ENCODE results near the gene HAVCR1.
A peak's percentile ranks its signal among the peaks of the same experiment; 100 is the strongest.
"Not testable (repeated sequence)": the region's sequence is repeated elsewhere in the genome, so short reads cannot be mapped to it uniquely, and the experiment has no call there.

The HAVCR1 gene

DNA sequence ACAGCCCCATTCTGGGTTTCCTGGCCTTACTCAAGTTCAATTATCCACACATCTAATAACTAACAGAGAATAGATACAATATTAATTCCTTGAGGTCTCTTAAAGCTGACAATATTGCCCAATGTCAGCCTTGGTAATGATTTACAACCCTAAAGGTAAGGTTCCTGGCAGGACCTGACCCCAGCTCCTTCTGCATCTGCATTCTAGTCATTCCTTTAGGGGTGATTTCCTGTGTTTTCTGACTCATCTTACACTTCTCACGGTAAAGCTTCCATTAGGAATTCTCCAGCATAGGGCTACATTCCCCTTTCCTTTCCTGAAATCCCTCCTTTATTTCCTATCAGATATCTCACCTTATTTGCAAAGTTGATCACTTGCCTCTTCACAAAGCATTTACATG is 9.3 kb downstream of the HAVCR1 start:
- no peak for DNase-seq (ENCODE audit: low read depth in 2 of 2)

DNA sequence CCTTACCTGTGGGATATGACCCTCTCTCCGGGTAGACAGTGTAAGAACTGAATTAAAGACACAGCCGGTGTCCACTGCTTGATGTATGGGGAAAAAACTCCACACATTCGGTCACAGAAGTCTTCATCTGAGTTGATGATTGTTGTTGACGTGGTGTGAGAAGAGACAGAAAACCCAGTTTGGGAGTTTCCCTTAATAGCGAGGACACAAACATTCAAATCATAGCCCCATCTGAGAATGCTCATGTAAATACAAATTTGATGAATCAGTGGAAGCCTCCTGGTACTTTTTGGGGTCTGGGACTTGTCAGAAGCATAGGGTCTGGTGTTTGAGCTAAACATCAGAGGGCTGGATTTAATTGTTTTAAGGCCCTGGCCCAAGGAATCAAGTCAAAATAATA is 11.0 kb downstream of the HAVCR1 start:
- no peak for DNase-seq (ENCODE audit: low read depth in 2 of 2)

DNA sequence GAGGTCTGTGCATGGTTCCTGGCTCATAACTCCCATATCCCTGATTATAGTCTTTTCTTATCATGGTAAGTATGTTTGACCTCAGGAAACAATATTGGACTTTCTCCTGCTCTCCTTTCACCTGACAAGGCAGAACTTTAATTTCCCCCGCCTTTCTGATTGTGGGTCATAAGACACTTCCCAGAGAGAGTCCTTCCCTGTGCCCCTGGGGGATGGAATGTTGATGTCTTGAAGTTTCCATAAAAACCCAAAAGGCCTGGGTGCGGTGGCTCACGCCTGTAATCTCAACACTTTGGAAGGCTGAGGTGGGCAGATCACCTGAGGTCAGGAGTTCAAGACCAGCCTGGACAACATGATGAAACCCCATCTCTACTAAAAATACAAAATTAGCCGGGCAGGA is 11.9 kb downstream of the HAVCR1 start:
- DNase-seq (ENCODE audit: low read depth in 2 of 2) = not testable (repeated sequence)

GRCh38 chr5:157046041-157046440 is 12.9 kb downstream of the HAVCR1 start:
- no peak for DNase-seq (ENCODE audit: low read depth in 2 of 2)

- no peak for DNase-seq (ENCODE audit: low read depth in 2 of 2)
Observed at GRCh38 chr5:157045601-157046000, 13.3 kb downstream of the HAVCR1 start.

- no peak for DNase-seq (ENCODE audit: low read depth in 2 of 2)
Observed at GRCh38 chr5:157038568-157039187, 20.2 kb downstream of the HAVCR1 start.

DNA sequence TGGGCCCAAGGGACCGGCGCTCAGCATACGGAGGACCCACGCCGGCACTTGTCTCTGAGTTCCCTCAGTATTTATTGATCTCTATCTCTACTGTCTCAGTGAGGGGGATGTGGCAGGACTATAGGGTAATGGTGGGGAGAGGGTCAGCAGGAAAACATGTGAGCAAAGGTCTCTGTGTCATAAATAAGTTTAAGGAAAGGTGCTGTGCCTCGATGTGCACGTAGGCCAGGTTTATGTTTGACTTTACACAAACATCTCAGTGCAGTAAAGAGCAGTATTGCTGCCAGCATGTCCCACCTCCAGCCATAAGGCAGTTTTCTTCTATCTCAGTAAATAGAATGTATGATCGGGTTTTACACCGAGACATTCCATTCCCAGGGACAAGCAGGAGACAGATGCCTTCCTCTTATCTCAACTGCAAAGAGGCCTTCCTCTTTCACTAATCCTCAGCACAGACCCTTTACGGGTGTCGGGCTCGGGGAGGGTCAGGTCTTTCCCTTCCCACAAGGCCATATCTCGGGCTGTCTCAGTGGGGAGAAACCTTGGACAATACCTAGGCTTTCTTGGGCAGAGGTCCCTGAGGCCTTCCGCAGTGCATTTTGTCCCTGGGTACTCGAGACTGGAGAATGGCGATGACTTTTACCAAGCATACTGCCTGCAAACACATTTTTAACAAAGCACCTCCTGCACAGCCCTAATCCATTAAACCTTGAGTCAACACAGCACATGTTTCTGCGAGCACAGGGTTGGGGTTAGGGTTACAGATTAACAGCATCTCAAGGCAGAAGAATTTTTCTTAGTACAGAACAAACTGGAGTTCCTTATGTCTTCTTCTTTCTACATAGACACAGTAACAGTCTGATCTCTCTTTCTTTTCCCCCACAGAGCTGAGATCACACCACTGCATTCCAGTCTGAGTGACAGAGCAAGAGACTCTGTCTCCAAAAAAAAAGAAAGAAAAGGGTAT is 24.5 kb downstream of the HAVCR1 start:
- not testable (repeated sequence) for DNase-seq (ENCODE audit: low read depth in 2 of 2)

GRCh38 chr5:157033071-157033583 is 25.8 kb downstream of the HAVCR1 start:
- no peak for DNase-seq (ENCODE audit: low read depth in 2 of 2)

- no peak for DNase-seq (ENCODE audit: low read depth in 2 of 2)
Observed at GRCh38 chr5:157030692-157031091, 28.2 kb downstream of the HAVCR1 start.

- DNase-seq (ENCODE audit: low read depth in 2 of 2) = no peak
Observed at GRCh38 chr5:157029457-157029856, 29.5 kb downstream of the HAVCR1 start.

DNA sequence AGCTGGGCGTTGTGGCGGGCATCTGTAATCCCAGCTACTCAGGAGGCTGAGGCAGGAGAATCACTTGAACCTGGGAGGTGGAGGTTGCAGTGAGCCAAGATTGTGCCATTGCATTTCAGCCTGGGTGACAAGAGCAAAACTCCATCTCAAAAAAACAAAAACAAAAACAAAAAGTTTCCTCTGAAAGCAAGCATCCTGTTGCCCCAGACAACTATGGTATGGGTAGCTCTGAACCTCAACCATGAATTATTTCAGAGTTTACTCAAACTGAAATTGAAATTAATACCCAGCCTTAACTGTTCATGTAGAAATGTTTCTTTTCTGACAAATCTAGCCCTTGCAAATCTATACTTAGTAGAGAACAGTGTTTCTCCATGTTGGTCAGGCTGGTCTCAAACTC is 31.3 kb downstream of the HAVCR1 start:
- not testable (repeated sequence) for DNase-seq (ENCODE audit: low read depth in 2 of 2)

- DNase-seq (ENCODE audit: low read depth in 2 of 2) = no peak
Observed at GRCh38 chr5:157026789-157027424, 32.0 kb downstream of the HAVCR1 start.

DNA sequence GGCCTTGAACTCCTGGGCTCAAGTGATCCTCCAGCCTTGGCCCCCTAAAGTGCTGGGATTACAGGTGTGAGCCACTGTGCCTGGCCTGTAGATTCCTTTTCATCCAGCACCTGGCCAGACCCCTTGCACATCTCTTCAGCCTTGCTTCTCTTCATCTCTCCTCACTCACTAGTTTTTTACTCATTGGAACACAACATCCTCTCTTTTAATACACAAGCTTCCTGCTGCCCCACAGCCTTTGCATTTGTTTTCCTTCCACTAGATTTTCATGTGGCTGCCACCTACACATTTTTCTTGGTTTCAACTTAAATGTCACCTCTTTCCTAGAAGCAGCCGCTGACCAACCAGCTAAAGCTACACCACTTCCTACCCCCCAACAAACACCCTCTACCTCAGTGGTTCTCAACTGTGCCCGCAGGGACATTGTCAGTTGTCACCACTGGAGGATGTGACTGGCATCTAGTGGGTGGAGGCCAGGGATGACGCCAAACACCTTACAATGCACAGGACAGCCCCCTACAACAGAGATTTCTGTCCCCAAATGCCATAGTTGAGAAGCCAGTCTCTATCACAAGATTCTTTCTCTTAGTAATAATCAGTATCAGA is 33.7 kb downstream of the HAVCR1 start:
- DNase-seq (ENCODE audit: low read depth in 2 of 2) = peak in 1 of 2 donors; percentile 6

DNA sequence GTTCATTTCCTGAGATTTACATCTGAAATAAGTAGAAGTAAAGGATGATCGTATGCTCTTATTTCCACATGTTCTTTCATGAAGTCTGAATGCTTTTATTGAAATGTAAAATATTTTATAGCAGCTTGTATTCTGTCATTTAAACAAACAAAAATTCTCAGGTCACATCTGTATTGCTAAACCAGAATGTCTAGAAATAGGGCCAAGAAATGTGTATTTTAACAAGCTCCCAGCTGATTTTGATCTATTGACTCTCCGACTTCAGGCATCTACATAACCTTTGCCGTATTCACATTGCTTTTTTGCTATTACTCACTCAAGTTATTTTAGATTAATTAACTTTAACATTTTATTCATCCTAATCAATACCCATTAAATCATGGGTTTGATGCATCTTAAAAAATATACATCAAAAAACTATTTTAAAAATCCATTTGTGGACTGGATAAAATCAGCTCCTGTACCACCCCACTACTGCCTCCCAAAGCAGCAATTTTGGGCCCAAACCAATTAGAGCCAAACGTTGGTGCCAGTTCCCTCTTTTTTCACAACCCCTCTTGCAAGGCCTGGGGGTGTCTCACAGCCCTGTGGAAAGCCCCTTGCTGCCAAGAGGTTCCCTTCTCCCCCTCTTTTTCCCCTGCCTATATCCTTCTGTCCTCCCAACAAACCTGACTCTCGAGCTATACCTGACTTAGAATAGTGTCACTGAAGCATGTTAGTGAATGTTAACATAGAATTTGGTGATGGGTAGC is 34.5 kb downstream of the HAVCR1 start:
- DNase-seq (ENCODE audit: low read depth in 2 of 2) = no peak

GRCh38 chr5:157022024-157022423 is 36.9 kb downstream of the HAVCR1 start:
- DNase-seq (ENCODE audit: low read depth in 2 of 2) = no peak

GRCh38 chr5:157020511-157021222 is 38.2 kb downstream of the HAVCR1 start:
- no peak for DNase-seq (ENCODE audit: low read depth in 2 of 2)

GRCh38 chr5:157020002-157020401 is 38.9 kb downstream of the HAVCR1 start:
- no peak for DNase-seq (ENCODE audit: low read depth in 2 of 2)

DNA sequence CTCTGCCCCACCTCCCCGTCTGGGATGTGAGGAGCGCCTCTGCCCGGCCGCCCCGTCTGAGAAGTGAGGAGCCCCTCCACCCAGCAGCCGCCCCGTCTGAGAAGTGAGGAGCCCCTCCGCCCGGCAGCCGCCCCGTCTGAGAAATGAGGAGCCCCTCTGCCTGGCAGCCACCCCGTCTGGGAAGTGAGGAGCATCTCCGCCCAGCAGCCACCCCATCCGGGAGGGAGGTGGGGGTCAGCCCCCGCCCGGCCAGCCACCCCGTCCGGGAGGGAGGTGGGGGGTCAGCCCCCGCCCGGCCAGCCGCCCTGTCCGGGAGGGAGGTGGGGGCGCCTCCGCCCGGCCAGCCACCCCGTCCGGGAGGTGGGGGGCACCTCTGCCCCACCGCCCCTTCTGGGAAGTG is 44.8 kb downstream of the HAVCR1 start:
- DNase-seq (ENCODE audit: low read depth in 2 of 2) = not testable (repeated sequence)

GRCh38 chr5:157006262-157006661 is 52.7 kb downstream of the HAVCR1 start:
- DNase-seq (ENCODE audit: low read depth in 2 of 2) = no peak

DNA sequence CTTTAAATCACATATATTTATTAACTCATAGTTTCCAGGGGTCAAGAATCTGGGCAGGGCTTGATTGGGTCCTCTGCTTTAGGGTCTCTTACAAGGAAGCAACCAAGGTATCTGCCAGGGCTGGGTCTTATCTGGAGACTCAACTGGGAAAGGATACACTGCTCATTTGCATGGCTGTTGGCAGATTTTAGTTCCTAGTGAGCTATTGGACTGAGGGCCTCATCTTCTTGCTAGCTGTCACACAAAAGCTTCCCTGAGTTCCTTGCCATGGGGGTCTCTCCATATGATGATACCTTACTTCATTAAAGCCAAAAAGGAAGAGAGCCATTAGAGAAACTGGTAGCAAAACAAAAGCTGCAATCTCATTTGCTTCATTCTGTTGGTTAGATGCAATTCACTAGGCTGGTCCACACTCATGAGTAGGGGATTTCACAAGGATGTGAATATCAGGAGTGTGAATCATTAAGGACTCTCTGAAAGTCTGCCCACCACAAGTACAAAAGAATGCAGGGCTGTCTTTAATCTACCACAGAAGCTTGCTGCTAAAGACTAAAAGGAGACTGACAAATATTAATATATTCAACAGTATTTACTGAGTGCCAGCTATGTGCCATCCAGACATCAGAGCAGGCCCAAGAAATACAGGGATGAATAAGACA is 53.9 kb downstream of the HAVCR1 start:
- no peak for DNase-seq (ENCODE audit: low read depth in 2 of 2)

All from stimulated activated CD4-positive, alpha-beta T cell treated with anti-CD3 and anti-CD28 coated beads, Interleukin-1b, Interleukin-23, amount 100 ng/mL, for 4 hours (primary cell).